ENCODE results near the gene SPTBN4.
A peak's percentile ranks its signal among the peaks of the same experiment; 100 is the strongest.
"Not testable (repeated sequence)": the region's sequence is repeated elsewhere in the genome, so short reads cannot be mapped to it uniquely, and the experiment has no call there.

Gene SPTBN4

GRCh38 chr19:40466985-40467734, at the start of gene SPTBN4:
TSS of gene SPTBN4 (plus strand) at chr19:40467001. CDS start at chr19:40472622, 5,621 bp downstream.
- no peak for DNase-seq

GRCh38 chr19:40417643-40417981, 49.2 kb upstream of the SPTBN4 start:
- no peak for DNase-seq

GRCh38 chr19:40418040-40418439, 48.8 kb upstream of the SPTBN4 start:
- no peak for DNase-seq

GRCh38 chr19:40419066-40419612, 47.7 kb upstream of the SPTBN4 start:
- DNase-seq, result no peak

GRCh38 chr19:40419780-40420179, 47.0 kb upstream of the SPTBN4 start:
- DNase-seq, result no peak

GRCh38 chr19:40420451-40420765, 46.4 kb upstream of the SPTBN4 start:
- DNase-seq, result no peak

- peak; percentile 91 for DNase-seq
Observed at GRCh38 chr19:40420766-40421765, 45.7 kb upstream of the SPTBN4 start.

GRCh38 chr19:40421993-40422747, 44.6 kb upstream of the SPTBN4 start:
- no peak for DNase-seq

GRCh38 chr19:40422748-40423566, 43.8 kb upstream of the SPTBN4 start:
- DNase-seq, result no peak

GRCh38 chr19:40423938-40424337, 42.9 kb upstream of the SPTBN4 start:
- DNase-seq, result no peak

GRCh38 chr19:40424637-40425449, 42.0 kb upstream of the SPTBN4 start:
- peak; percentile 27 for DNase-seq

- peak; percentile 99 for DNase-seq
Observed at GRCh38 chr19:40425450-40426287, 41.1 kb upstream of the SPTBN4 start, which contains the start of gene SERTAD1. TSS of gene SERTAD1 (minus strand) at chr19:40425992. CDS start at chr19:40423546, 2,446 bp downstream.

- DNase-seq, result not testable (repeated sequence)
Observed at GRCh38 chr19:40428197-40428596, 38.6 kb upstream of the SPTBN4 start.

GRCh38 chr19:40430242-40430641, 36.6 kb upstream of the SPTBN4 start:
- not testable (repeated sequence) for DNase-seq

GRCh38 chr19:40431698-40432097, 35.1 kb upstream of the SPTBN4 start:
- DNase-seq, result no peak

GRCh38 chr19:40432760-40433159, 34.0 kb upstream of the SPTBN4 start:
- DNase-seq, result not testable (repeated sequence)

- DNase-seq, result peak; percentile 81
Observed at GRCh38 chr19:40433391-40434216, 33.2 kb upstream of the SPTBN4 start.

- DNase-seq, result no peak
Observed at GRCh38 chr19:40438284-40438683, 28.5 kb upstream of the SPTBN4 start.

- DNase-seq, result no peak
Observed at GRCh38 chr19:40441719-40442253, 25.0 kb upstream of the SPTBN4 start.
